HG03342 (cell line): ENCODE measurements around the gene VWDE.
"Not testable (repeated sequence)": the region's sequence is repeated elsewhere in the genome, so short reads cannot be mapped to it uniquely, and the experiment has no call there.

Experiments used
- ATAC-seq: cut with Tn5 transposase; IDR thresholded peaks from one replicate; pipeline ENCODE4 v1.9.1; 2021; ENCODE audit warnings: mild to moderate bottlenecking, moderate library complexity; ENCODE audit not compliant: unreplicated experiment

The VWDE gene

GRCh38 chr7:12402365-12402725, 1.3 kb downstream of the VWDE start:
- no peak for ATAC-seq

- ATAC-seq = no peak
Measured at GRCh38 chr7:12401538-12402364, 1.9 kb downstream of the VWDE start.

- ATAC-seq = no peak
Measured at GRCh38 chr7:12398186-12398585, 5.5 kb downstream of the VWDE start.

- ATAC-seq = no peak
Measured at GRCh38 chr7:12397671-12398070, 6.0 kb downstream of the VWDE start.

DNA sequence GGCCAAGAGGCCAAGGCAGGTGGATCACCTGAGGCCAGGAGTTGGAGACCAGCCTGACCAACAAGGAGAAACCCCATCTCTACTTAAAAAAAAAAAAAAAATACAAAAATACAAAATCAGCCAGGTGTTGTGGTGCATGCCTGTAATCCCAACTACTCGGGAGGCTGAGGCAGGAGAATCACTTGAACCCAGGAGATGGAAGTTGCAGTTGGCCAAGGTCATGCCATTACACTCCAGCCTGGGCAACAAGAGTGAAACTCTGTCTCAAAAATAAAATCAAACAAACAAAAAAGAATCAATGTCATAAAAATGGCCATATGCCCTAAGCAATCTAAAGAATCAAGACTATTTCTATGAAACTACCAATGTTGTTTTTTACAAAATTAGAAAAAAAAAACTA, 7.0 kb downstream of the VWDE start:
- ATAC-seq = not testable (repeated sequence)

GRCh38 chr7:12391922-12392615, 11.6 kb downstream of the VWDE start:
- ATAC-seq = no peak

DNA sequence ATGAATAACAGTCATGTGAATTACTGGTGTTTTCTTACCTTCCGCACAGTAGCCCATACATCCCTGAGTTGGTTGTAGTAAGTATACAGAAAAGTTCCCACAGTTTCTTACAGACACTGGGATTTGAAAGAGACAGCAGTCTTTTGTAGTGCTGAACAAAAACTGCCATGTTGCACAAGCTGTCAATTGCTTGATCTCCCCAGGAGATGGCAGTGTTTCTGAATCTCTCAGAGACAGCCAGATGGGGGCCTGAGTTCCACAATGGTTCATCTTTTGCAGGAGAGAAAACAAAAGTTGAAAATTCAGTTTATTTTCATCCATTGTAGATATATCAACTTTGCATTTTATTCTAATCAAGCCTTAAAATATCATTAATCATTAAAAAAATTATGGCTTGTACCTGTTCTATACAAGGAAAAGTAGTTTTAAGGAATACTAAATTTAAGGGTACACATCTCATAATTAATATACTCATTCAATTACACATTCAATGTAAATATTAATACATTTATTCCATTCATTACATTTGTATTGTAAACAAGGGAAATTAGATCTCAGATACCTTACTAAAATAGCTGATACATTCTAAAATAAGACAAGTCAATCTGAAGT, 14.5 kb downstream of the VWDE start:
- peak; percentile 98 for ATAC-seq

DNA sequence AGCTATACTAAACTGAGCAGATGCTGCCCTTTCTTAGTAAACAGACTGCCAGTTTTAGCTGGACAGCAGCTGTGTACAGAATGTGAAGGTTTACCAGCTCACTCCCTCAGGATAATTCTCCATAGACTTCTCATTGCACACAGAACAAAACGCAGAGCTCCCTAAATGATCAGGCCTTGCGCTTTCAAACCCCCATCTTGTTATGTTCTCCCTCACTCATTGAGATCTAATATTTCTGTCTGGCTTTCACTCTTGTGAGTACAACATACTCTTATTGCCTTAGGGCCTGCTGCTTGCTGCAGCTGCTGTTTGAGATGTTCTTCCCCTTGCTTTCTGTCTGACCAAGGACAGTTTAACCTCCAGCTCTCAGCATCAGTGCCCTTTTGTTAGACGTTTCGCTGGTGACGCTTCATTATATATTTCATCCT, 17.3 kb downstream of the VWDE start:
- no peak for ATAC-seq

DNA sequence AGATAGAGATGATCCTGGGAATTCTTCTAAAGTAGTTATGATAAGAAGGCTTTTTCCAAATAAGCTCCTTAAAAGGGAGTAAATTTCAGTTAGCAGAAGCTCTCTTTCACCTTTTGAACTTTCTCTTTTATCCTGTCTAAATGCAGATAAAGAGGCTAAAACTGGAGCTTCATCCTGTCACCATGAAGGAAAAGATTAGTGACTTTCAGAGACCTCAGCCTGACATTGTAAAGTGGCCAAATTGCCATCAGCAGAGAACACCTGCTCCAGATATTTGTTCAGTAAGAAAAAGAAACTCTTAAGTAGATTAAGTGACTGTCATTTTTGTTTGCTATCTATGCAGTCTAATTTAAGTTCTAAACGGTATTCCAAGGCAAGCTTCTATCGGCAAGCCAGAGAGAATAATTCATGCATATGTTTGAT, 18.3 kb downstream of the VWDE start:
- ATAC-seq = no peak

DNA sequence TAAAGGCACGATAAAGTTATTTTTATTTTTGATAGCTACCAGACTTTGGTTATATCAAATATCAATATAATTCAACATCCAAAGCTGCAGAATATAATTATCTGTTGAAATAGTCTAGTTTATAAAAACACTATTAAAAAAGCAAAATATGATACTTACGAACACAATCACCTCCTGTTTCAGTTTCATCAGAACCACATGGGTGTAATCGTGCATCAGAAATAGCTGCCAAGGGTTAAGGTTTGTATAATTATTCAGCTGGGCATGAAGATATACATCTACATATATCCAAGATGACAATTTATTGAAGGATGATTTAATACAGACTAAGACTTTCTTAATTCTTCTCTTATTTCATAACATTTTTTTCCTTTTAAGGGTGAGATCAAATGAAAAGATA, 20.3 kb downstream of the VWDE start:
- ATAC-seq = no peak

DNA sequence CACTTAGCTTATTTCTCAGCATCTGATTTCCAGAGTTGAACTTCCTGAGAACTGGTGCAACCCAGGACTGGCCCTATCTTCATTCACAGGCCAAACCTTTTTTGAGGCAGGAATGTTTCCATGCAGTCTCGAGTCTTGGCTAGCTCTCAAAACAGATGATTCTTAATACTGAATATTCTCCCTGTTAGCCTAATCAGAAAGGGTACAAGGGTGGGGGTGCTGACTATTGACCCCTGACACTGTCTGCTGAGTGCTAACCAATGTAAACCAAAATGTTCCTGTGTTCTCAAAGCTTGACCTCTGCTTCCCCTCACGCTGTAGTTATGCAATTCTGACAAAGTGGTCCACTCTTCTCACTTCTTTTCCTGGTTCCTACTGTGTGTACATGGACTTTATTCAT, 25.3 kb downstream of the VWDE start:
- ATAC-seq = no peak

DNA sequence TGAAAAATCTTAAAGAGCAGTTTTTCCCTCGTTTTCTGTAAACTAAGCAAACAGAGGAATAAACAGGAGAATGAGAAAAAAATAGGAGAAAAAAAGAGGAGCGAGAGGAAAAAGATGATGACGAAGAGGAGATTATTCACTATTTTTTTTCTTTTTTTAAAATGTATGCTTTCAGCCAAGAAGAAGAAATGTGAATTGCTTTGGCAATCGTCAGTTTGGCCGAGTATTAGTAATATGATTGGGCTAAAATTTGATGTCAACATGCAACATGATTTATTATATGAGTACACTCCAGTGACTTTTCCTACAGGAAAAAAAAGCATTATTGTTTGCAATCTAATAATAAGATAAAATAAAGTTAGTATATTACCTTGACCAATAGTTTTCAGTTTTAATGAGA, 26.3 kb downstream of the VWDE start:
- no peak for ATAC-seq

- ATAC-seq = no peak
Measured at GRCh38 chr7:12373580-12374263, 29.9 kb downstream of the VWDE start.

DNA sequence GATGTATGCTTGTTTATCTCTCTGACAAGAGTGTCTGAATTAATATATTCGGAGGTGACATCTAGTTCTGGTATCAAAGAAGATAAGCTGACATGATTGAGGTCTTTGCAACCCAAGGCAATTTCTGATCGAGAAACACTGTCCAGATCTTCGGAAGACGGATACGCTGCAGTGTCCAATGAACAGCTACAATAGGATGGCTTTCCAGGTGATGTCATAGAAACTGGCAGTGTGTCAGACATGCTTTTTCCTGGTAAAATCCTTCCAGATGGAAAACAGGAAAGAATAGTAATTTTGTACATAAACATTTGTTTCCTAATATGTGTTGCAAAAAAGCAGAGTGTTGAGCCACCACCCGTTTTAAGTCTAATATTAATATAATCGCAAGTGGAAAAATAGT, 33.4 kb downstream of the VWDE start:
- ATAC-seq = no peak

- ATAC-seq = no peak
Measured at GRCh38 chr7:12369756-12370155, 33.9 kb downstream of the VWDE start.

DNA sequence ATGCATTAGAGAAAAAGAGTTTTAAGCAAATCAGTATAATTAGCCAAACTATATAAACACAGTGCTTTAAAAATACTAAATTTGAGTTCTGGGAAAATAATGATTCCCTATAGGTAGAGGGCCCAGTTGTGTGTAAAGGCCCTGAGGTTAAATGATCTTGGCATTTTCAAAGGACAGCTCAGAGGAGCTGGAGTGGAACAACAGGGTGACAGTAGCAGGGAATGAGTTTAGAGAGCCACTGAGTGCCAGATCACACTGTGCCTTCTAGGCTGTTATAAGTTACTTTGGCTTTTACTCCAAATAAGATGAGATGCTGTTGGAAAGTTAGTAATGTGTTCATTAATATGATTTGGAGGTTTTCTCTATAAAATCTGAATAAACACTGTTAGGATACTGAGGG, 34.6 kb downstream of the VWDE start:
- ATAC-seq = no peak

DNA sequence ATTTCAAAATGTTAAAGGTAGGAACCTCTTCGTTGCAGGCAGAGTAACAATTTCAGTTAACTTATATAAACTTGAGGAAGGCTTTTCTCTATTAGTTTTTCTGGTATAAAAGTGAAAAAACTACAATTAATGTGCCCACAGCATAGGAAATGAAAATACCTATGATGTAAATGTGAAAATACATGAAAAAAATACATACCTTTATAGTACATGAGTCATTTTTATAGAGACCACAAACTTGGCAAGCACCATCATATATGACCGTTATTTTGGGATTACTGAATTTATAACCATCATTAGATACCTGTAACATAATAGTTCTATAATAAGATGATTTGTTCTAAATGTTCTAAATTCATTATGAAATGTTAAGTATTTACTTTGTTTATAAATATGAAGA, 42.7 kb downstream of the VWDE start:
- ATAC-seq = no peak

DNA sequence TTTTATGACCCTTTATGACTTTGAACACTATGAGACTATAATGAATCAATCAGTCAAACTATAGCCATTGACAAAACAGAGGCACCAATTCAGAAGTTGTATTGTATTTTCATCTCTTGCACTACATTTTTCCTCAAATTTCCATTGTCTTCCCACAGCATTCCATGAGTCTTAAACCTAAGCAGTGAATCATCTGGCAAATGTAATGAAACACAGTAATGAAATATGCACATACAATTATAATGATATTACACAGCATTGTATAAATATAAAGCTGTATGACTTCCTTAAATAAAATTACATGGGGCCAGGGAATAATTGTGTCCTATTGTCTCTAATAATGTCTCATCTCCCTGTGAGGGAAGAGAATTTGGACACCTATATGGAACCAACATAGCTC, 45.0 kb downstream of the VWDE start:
- ATAC-seq = no peak

DNA sequence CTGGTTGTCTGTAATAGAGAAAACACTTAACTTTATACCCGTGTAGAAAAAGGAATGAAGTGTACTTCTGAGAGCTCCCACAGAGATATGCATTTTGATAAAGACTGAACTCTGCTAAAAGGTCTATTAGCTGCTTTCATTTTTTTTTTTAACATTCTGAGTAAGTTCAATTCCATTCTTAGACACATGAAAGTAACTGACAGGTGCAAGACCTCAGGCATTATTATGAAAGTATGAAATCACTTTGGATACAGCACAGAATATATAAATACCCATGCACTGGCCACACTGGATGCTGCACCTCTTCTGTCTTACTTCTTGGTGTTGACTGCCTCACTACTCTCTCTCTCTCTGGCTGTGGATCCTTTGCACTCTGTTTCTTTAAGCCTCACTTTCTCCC, 46.2 kb downstream of the VWDE start:
- ATAC-seq = peak; percentile 78

- ATAC-seq = no peak
Measured at GRCh38 chr7:12351843-12352242, 51.8 kb downstream of the VWDE start.

- ATAC-seq = no peak
Measured at GRCh38 chr7:12350971-12351370, 52.7 kb downstream of the VWDE start.
